GM10248 (cell line): ENCODE results near the gene KHSRP.
A peak's percentile ranks its signal among the peaks of the same experiment; 100 is the strongest.

Experiments used
- CTCF ChIA-PET: fragments of 300-600 bp; sonication (Branson Sonifier 250); formaldehyde crosslinking; extraction: SDS; loops from one replicate; lab custom pipeline; 2021; ENCODE audit warnings: antibody characterized with exemption; lab: Yijun Ruan, JAX
- POLR2A ChIA-PET: fragments of 350-650 bp; sonication (Branson Sonifier 250); formaldehyde crosslinking; extraction: SDS; loops from one replicate; lab custom pipeline; 2020; ENCODE audit warnings: antibody characterized with exemption; lab: Yijun Ruan, JAX
- DNase-seq: peaks from one replicate; pipeline ENCODE4 v3.0.0; 2012; ENCODE audit errors: extremely low spot score
- CTCF ChIP-seq: IDR thresholded peaks from 2 replicates; pipeline ENCODE4 v1.5.1; 2012; ENCODE audit warnings: mild to moderate bottlenecking, low read depth; ENCODE audit errors: extremely low read depth, missing control alignments, control extremely low read depth

KHSRP gene

GRCh38 chr19:6415591-6416190 lies 8.9 kb downstream of the KHSRP start:
- TF ChIP-seq CTCF, result no peak
- DNase-seq, result no peak
- POLR2A ChIA-PET, result no interaction called here
- CTCF ChIA-PET, result no interaction called here

- TF ChIP-seq CTCF, result no peak
- no peak for DNase-seq
- POLR2A ChIA-PET, result no interaction called here
Measured at GRCh38 chr19:6414793-6415590, 9.6 kb downstream of the KHSRP start.

GRCh38 chr19:6413721-6414643 lies 10.6 kb downstream of the KHSRP start:
- CTCF ChIA-PET, result no interaction called here
- no peak for DNase-seq
- POLR2A ChIA-PET, result no interaction called here
- no peak for TF ChIP-seq CTCF

More at GRCh38 chr19:6414793-6415590, 9.6 kb downstream of the KHSRP start:
- CTCF ChIA-PET, result no interaction called here

- ChIA-PET POLR2A (no interaction called here), CTCF (no interaction called here)
- no peak for DNase-seq
- no peak for TF ChIP-seq CTCF
Measured at GRCh38 chr19:6413291-6413690, 11.3 kb downstream of the KHSRP start.

GRCh38 chr19:6412447-6413091 lies 12.0 kb downstream of the KHSRP start:
- TF ChIP-seq CTCF, result peak; percentile 46
- DNase-seq, result peak; percentile 66
- POLR2A ChIA-PET, result no interaction called here
- CTCF ChIA-PET, result interaction anchor here (1.0 kb wide), 1 partner anchor 40 kb away, joined by 3 read pairs; the partner anchor contains the start of gene ALKBH7

GRCh38 chr19:6412061-6412446 lies 12.6 kb downstream of the KHSRP start:
- ChIA-PET CTCF (interaction anchor here (0.9 to 1.0 kb wide), 2 partner anchors 40 to 194 kb away, joined by 3 read pairs; partner anchors contain the start of gene ALKBH7), POLR2A (no interaction called here)
- DNase-seq, result no peak
- no peak for TF ChIP-seq CTCF
